GM18502 (cell line): ENCODE data around the gene CHST13.

Experiments
- ATAC-seq: cut with Tn5 transposase; IDR thresholded peaks from one replicate; pipeline ENCODE4 v1.9.1; 2021; ENCODE audit warnings: mild to moderate bottlenecking; ENCODE audit not compliant: unreplicated experiment, poor library complexity

The CHST13 gene

DNA sequence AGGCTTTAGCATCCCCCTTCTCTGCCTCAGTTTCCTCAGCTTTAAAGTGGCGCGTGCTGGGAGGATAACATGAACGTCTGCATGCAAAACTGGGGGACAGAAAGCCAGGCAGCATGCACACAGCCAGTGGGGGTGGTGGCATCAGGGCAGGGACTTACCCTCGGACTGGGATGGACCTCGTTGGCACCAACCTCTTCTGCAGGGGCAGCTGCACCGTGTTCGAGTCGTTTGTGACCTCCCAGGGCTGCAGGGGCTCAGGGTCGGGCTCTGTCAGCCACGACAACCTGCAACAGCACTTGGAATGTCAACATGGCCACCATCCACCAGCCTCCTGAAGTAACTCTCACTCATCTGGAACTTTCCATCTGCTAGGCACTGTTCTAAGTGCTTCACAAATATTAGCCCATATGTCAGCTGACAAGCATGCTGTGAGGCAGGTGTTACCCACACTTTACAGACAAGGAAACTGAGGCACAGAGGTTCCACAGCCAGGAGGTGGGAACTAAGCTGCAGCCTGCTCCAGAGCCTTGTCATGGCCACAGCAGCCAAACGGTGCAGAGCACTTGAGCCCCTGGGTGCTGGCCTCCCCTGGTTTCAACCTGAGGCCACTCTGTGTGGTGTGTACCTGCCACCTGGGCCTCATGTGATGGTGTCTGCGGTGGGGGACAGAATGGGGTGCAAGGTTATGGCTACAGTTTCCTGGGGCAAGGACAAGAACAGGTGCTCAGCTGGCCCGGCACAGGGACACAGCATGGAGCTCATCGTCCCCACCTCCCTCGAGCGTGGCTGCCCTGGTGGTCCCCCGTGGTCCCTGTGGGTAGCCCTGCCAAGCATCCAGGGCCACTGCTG, 28.1 kb downstream of the CHST13 start:
- no peak for ATAC-seq

GRCh38 chr3:126552688-126553283, 28.8 kb downstream of the CHST13 start:
- no peak for ATAC-seq

GRCh38 chr3:126553284-126554084, 29.5 kb downstream of the CHST13 start:
- no peak for ATAC-seq

GRCh38 chr3:126554560-126555525, 30.9 kb downstream of the CHST13 start:
- ATAC-seq, result no peak

- ATAC-seq, result no peak
Measured at GRCh38 chr3:126555795-126556636, 32.1 kb downstream of the CHST13 start.

DNA sequence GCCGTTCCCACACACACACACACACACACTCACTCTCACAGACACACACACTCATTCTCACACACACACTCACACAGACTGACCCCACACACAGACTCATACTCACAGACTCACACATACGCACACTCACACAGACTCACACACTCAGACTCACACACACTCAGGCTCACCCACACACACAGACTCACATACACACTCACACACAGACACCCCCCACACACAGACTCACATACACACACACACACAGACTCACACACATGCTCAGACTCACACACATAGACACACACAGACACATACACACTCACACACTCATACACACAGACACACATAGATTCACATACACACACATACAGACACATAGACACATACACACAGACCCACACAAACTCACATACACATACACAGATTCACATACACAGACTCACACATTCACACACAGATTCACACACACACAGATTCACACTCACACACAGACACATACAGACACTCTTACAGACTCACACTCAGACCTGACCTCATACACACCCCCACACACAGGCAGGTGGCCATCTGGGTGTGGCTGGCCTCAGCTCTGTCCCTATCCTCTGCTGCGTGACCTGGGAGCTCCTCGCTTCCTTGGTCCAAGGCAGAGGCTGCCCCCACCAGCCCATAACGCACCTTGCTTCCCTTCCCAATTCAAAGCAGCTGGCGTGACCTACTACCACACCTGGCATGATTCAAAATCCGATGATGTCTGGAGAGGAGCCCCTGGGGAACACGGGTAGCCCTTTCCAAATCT, 32.9 kb downstream of the CHST13 start:
- ATAC-seq, result no peak

DNA sequence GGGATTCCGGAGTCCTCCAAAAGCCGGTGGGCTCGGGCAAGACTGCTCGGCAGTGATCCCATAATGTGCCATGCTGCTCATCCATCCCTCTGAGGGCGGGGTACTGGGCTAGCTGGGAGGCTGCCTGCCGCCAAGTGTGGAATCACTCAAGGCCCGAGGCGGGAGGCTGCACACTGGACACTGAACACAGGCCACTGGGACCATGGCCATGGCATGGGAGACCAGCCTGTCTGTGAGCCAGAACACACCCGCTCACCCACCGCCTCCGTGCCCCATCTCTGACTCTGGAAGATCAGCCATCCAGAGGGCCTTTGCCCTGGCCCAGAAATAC, 33.4 kb downstream of the CHST13 start:
- ATAC-seq, result no peak

DNA sequence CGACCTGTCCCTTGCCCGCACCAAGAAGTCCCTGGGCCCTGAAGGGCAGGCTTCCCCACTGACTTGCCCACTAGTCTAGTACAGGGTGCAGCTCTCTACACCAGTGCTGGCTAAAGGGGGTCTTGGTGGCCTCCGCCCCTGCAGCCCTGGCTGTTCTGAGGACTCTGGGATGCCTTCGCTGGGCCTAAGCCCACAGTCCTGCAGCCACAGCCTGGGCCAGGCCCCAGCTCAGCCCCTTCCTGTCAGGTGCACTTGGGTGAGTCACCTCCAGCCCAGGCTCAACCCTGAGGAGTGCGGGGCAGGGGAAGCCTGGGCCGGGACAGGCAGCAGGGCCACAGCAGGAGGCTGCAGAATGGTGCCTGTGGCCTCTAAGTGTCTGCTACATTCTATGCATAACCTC, 33.8 kb downstream of the CHST13 start:
- ATAC-seq, result no peak

DNA sequence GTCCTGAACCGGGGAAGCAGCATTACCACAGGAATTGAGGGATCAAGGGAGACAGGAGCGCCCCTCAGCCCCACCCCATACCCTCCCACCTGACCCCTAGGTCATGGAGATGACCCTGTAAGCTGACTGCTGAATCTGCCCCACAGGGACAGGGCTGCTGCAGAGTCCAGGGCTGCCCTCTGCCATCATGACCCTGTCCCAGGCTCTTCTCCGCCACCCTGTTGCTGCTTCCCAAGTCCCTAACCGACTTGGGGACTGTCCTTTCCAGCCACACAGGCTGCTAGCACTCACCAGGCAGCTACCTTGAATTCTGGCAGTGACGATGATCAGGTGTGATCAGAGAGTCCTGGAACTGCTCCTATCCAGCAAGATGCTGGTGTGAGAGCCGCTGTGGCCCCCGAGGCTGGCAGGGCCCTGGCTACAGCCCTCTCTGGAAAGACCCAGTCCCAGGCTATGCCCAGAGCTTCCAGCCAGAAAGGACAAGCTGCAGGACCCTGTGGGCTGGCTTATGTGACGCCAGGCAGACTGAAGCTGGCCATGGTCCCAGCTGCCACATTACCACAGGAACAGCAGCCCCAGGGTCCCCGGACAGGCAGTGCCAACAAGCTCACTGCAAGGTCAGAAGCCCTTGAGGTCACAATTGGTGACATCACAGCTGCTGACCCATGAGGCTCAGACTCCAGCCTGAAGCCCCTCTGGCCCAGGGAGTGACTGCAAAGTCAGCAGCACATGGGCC, 34.5 kb downstream of the CHST13 start, which contains the start of gene C3orf22:
C3orf22 (minus strand) TSS at position 597 of the 736 bp plus-strand sequence. CDS start 5,542 bp downstream, outside the sequence.
- no peak for ATAC-seq

GRCh38 chr3:126562737-126563276, 38.9 kb downstream of the CHST13 start:
- no peak for ATAC-seq

- no peak for ATAC-seq
Measured at GRCh38 chr3:126567696-126568438, 43.9 kb downstream of the CHST13 start.

GRCh38 chr3:126568776-126569342, 44.9 kb downstream of the CHST13 start:
- ATAC-seq, result no peak

GRCh38 chr3:126569390-126569975, 45.5 kb downstream of the CHST13 start:
- ATAC-seq, result no peak

- ATAC-seq, result no peak
Measured at GRCh38 chr3:126570103-126570541, 46.2 kb downstream of the CHST13 start.

DNA sequence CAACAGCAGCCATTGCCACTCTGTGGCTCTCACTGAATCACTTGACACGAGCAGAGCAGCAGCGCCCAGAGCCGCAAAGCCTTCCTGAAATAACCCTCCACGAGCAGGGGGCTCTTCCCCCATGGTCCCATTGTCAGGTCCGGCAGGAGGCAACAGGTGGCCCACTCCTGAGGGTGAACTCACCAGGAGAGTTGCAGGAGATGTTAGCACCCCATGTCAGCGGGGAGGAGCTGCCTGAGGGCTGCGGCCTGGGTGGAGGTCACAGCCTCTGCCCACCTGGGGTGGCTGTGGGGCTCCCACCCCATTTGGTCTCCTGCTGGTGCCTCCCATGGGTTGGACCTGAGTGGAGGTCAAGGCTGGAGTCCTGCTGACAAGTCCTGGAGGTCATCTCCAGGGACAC, 47.1 kb downstream of the CHST13 start:
- no peak for ATAC-seq
